Activated gamma-delta T cell treated with anti-CD3 and anti-CD28 coated beads, Interleukin-2, amount 50 U/mL, for 16 hours (primary cell): ENCODE measurements around the gene BEAN1.

Source experiments
- DNase-seq: peaks from one replicate; pipeline ENCODE4 v3.0.0-alpha.2; 2020; ENCODE audit warnings: low read depth

BEAN1 gene

GRCh38 chr16:66419527-66419926 lies 7.6 kb upstream of the BEAN1 start:
- DNase-seq, result no peak

- DNase-seq, result no peak
These were observed 6.7 kb upstream of the BEAN1 start for GRCh38 chr16:66420396-66420795.

GRCh38 chr16:66421891-66422290 lies 5.2 kb upstream of the BEAN1 start:
- no peak for DNase-seq

GRCh38 chr16:66422366-66422765 lies 4.7 kb upstream of the BEAN1 start:
- no peak for DNase-seq

GRCh38 chr16:66423177-66423576 lies 3.9 kb upstream of the BEAN1 start:
- DNase-seq, result no peak

GRCh38 chr16:66425651-66426050 lies 1.4 kb upstream of the BEAN1 start:
- no peak for DNase-seq

GRCh38 chr16:66426112-66427035 lies 721 bp upstream of the BEAN1 start:
- DNase-seq, result no peak

- DNase-seq, result no peak
These were observed 981 bp downstream of the BEAN1 start for GRCh38 chr16:66427871-66428681.

- no peak for DNase-seq
These were observed 1.7 kb downstream of the BEAN1 start for GRCh38 chr16:66428682-66429251.

- DNase-seq, result no peak
These were observed 2.3 kb downstream of the BEAN1 start for GRCh38 chr16:66429290-66429962.

GRCh38 chr16:66430214-66430613 lies 3.1 kb downstream of the BEAN1 start:
- DNase-seq, result no peak

GRCh38 chr16:66431760-66432159 lies 4.7 kb downstream of the BEAN1 start:
- no peak for DNase-seq

- DNase-seq, result no peak
These were observed 5.3 kb downstream of the BEAN1 start for GRCh38 chr16:66432429-66432828.

- DNase-seq, result no peak
These were observed 7.7 kb downstream of the BEAN1 start for GRCh38 chr16:66434619-66435430.

GRCh38 chr16:66435896-66436295 lies 8.8 kb downstream of the BEAN1 start:
- DNase-seq, result no peak

GRCh38 chr16:66437391-66437945 lies 10.4 kb downstream of the BEAN1 start:
- no peak for DNase-seq

GRCh38 chr16:66438536-66438935 lies 11.4 kb downstream of the BEAN1 start:
- DNase-seq, result no peak

GRCh38 chr16:66439051-66439730 lies 12.1 kb downstream of the BEAN1 start:
- DNase-seq, result no peak

- DNase-seq, result no peak
These were observed 13.2 kb downstream of the BEAN1 start for GRCh38 chr16:66440271-66440802.

- no peak for DNase-seq
These were observed 13.9 kb downstream of the BEAN1 start for GRCh38 chr16:66440970-66441369.
